HFFc6 (cell line): ENCODE measurements around the gene FAM193B. TPM values are rescaled to one million over a fixed set of nuclear protein-coding genes. Genes with fewer than 3 reads are reported as not detected.

ENCODE experiments used
- DNase-seq: peaks from one replicate; pipeline ENCODE4 v3.0.0-alpha.2; 2018
- H3K27ac Mint-ChIP-seq: 2 replicates; pipeline ENCODE4 v1.8.0; 2020; ENCODE audit warnings: mild to moderate bottlenecking, mixed read lengths
- H3K27me3 Mint-ChIP-seq: 2 replicates; pipeline ENCODE4 v1.8.0; 2021; ENCODE audit warnings: mild to moderate bottlenecking, moderate library complexity, mixed read lengths; ENCODE audit not compliant: insufficient read depth
- H3K36me3 Mint-ChIP-seq: 2 replicates; pipeline ENCODE4 v1.8.0; 2021; ENCODE audit warnings: low read depth, mixed read lengths
- H3K4me1 Mint-ChIP-seq: 2 replicates; pipeline ENCODE4 v1.8.0; 2020; ENCODE audit warnings: low read depth, mixed read lengths
- H3K4me3 Mint-ChIP-seq: 2 replicates; pipeline ENCODE4 v1.8.0; 2020; ENCODE audit warnings: mild to moderate bottlenecking, moderate library complexity, mixed read lengths
- H3K9me3 Mint-ChIP-seq: 2 replicates; pipeline ENCODE4 v1.8.0; 2020; ENCODE audit warnings: mild to moderate bottlenecking, mixed read lengths
- total RNA-seq, 6 experiments: library from RNA; stranded (reverse); fragmentation: NEBNext Ultra II Directional; extraction: Animal tissue kit (Norgen Biotek cat#: 25700); gene quantifications; 2 replicates in 1 of 6; 3 replicates in 5 of 6; pipeline ENCODE4 v1.2.3, GENCODE V29; 2021
- TF ChIP-seq, protein P1 (sequence below): fragments of 200-600 bp; sonication (generic); IDR thresholded peaks from 2 replicates; pipeline ENCODE4 v1.5.0; 2021; ENCODE audit warnings: antibody characterized with exemption, mild to moderate bottlenecking

Gene FAM193B
- total RNA-seq, 6 experiments from 2014 or later = 16.1 to 25.6 (median 21.6) TPM

DNA sequence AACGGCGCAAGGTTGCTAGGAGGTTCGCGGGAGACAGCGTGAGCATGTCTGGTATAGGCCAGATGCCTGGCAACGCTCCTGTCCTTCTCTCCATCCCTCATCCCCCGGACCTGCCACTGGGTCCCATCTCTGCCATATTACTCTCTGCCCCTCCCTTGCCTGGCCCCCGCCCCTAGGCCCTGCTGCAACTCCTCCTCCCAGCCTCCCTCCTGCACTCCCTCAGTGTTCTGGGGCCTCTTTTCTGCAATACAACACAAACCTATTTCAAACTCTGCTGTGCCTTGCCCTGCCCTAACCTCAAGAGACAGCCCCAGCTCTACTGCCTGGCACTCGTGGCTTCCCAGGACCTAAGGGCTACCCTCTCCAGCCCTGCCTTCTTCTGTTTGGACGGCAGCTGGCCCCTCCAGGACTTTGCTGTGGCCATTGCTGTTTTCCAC is 72.0 kb downstream of the FAM193B start:
- H3K27me3 Mint-ChIP-seq = peaks cover 61% of the 10 kb centered on the region
- peak overlapping the region; percentile 63; the same call in 1 of the 2 replicates for H3K4me3 Mint-ChIP-seq
- no peak for DNase-seq
- H3K27ac Mint-ChIP-seq = peak overlapping the region; percentile 75
- H3K4me1 Mint-ChIP-seq = peaks cover 78% of the 10 kb centered on the region
- peaks cover 14% of the 10 kb centered on the region for H3K9me3 Mint-ChIP-seq
- TF ChIP-seq, protein P1, sequence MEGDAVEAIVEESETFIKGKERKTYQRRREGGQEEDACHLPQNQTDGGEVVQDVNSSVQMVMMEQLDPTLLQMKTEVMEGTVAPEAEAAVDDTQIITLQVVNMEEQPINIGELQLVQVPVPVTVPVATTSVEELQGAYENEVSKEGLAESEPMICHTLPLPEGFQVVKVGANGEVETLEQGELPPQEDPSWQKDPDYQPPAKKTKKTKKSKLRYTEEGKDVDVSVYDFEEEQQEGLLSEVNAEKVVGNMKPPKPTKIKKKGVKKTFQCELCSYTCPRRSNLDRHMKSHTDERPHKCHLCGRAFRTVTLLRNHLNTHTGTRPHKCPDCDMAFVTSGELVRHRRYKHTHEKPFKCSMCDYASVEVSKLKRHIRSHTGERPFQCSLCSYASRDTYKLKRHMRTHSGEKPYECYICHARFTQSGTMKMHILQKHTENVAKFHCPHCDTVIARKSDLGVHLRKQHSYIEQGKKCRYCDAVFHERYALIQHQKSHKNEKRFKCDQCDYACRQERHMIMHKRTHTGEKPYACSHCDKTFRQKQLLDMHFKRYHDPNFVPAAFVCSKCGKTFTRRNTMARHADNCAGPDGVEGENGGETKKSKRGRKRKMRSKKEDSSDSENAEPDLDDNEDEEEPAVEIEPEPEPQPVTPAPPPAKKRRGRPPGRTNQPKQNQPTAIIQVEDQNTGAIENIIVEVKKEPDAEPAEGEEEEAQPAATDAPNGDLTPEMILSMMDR = no peak
- peaks cover 53% of the 10 kb centered on the region for H3K36me3 Mint-ChIP-seq

DNA sequence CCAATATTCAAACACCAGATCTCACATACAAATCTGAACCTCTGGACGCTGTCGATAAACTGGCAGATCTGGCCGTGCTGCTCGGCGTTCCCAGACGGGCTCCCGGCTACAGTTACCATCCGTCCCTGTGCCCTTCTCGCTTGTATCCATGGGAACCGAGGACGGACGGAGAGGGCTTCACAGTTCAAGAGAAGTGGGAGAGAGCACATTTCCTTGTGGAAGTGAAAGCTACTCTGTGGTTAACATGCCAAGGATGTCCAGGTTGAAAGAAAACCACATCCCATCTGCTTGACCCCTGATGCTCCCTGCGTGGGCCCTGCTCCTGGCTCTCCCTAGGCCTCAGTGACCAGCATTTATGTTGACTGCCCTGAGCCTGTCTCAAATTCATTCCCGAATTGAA is 74.6 kb downstream of the FAM193B start:
- Mint-ChIP-seq H3K27ac (peak overlapping the region; percentile 83), H3K4me1 (peaks cover 82% of the 10 kb centered on the region), H3K27me3 (peaks cover 76% of the 10 kb centered on the region), H3K36me3 (peaks cover 39% of the 10 kb centered on the region), H3K9me3 (peaks cover 14% of the 10 kb centered on the region), H3K4me3 (peak overlapping the region; percentile 48; the same call in 1 of the 2 replicates)
- DNase-seq = no peak
- TF ChIP-seq, protein P1 = no peak

DNA sequence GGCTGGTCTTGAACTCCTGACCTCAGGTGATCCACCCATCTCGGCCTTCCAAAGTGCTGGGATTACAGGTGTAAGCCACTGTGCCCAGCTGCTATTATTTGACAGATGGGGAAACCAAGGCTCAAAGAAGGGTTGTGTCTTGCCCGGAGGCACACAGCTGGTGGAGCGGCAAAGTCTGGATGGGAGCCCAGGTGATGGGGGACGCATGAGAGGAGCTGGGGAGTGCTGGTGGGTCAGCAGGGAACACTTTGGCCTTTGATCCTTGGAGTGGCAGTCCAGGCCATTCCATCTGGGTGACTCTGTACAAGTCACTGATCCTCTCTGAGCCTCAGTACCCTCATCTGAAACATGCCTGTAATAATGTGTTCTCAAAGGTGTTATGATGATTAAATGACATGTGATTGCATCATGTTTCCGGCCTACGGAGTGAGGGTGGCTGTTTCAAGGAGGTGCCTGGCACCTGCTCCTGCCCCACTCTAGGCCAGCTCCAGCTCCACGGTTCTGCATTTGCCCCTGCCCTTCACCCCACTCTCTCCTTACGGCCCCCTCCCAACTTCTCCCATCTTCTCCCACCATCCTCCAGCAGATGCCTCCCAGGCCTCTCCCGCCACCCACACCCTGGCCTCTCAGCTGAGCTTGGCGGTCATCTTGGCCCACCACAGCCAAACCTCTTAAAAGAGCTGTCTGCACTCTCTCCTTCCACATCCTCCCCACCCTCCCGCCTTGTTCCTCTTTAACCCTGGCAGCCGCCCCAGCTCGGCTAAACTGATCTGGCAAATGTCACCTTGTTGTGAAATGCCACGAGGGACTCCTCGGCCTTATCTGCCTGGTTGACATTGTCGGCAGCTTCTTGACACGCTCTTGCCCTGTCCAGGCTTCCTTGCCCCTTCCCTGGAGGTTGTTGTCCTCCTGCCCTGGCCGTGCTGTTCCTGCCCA is 75.4 kb downstream of the FAM193B start:
- Mint-ChIP-seq H3K36me3 (peaks cover 31% of the 10 kb centered on the region), H3K4me1 (peaks cover 82% of the 10 kb centered on the region), H3K9me3 (peaks cover 14% of the 10 kb centered on the region), H3K4me3 (peak overlapping the region; percentile 48; the same call in 1 of the 2 replicates), H3K27me3 (peaks cover 76% of the 10 kb centered on the region), H3K27ac (peak overlapping the region; percentile 83)
- TF ChIP-seq, protein P1 = no peak
- no peak for DNase-seq

DNA sequence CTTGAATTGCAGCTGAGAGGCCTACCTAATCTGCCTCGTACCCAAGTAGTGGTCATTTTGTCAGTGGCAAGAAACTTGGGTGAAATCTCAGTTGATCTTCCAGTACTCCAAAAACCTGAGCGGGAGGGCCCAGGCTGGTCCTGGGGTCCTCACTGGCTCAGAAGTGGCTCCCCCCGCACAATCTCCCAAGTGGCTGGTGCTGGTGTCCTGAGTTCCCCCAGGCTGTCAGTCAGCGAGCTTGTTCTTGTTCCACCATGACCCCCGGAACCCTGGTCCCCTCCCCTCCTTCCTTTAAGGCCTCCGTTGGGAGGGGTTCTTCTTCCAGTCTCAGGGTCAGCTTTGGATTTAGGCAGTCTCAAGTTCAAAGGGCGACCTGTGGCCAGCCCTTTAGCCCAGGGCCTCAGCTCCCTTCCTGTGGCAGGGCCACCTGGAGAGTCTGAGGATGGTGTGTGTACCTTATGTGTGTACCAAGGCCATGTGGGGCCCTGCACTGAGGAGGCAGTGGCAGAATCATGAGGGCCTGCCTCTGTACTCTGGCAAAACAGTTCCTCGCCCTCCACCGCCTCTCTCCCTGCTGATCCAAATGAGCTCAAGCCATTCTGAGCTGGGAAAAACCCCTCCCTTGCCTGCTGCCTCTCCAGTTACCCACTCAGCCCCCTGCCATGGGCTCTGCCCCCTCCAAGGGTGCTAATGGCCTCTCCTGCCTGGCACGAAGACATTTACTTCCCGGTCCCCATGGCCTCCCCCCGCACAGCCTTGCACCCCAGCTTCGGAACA is 76.5 kb downstream of the FAM193B start:
- Mint-ChIP-seq H3K36me3 (peaks cover 22% of the 10 kb centered on the region), H3K4me1 (peaks cover 74% of the 10 kb centered on the region), H3K9me3 (peaks cover 14% of the 10 kb centered on the region; the same call in 1 of the 2 replicates), H3K27me3 (peaks cover 71% of the 10 kb centered on the region), H3K4me3 (peak overlapping the region; percentile 48; the same call in 1 of the 2 replicates), H3K27ac (peak overlapping the region; percentile 83)
- DNase-seq = no peak
- TF ChIP-seq, protein P1 = no peak

DNA sequence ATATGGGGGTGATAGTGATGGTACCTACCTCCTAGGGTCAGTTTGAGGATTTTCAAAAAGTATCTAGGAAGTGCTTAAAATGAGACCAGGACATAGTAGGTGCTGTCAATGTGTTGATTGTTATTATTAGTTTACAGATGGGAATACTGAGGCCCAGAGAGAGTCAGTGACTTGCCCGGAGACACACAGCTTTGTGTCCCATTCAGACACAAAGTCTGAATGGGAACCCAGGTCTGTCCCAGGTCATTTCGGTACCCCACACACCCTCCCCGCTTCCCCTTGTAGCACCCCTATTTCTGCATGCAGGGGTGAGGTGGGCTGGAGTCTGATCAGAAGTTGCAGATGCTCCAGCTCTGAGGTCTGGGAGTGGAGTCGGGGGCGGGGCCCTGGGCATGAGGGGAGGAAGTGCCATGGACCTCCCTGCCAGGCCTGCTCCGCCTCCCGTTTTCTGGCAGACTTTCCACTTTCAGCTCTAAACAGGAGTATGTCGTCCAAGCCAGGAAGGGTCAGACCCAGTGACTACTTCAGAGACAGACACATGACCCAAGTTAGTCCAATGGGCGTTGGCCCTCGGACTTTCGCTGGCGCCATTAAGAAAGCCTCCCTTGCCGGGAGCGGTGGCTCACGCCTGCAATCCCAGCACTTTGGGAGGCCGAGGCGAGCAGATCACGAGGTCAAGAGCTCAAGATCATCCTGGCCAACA is 77.7 kb downstream of the FAM193B start:
- peak overlapping the region; percentile 42 for H3K27ac Mint-ChIP-seq
- DNase-seq = peak; percentile 55
- peaks cover 65% of the 10 kb centered on the region for H3K27me3 Mint-ChIP-seq
- peak overlapping the region; percentile 5 for H3K4me3 Mint-ChIP-seq
- H3K9me3 Mint-ChIP-seq = peaks cover 9% of the 10 kb centered on the region; the same call in 1 of the 2 replicates
- H3K36me3 Mint-ChIP-seq = peaks cover 11% of the 10 kb centered on the region
- TF ChIP-seq, protein P1 = no peak
- peaks cover 68% of the 10 kb centered on the region for H3K4me1 Mint-ChIP-seq
